Loucy (cell line): ENCODE results near the gene COA8.
A peak's percentile ranks its signal among the peaks of the same experiment; 100 is the strongest.

Source experiments
- H2AFZ ChIP-seq: fragments of 200-600 bp; sonication (generic); 2 replicates; pipeline ENCODE4 v1.6.0; 2016; ENCODE audit warnings: antibody characterized with exemption, mild to moderate bottlenecking, low read length, moderate library complexity
- H3F3A ChIP-seq: fragments of 200-600 bp; 2 replicates; pipeline ENCODE4 v1.6.0; 2016; ENCODE audit warnings: antibody characterized with exemption, low read depth, mild to moderate bottlenecking
- H3K27me3 ChIP-seq: fragments of 200-600 bp; sonication (generic); 2 replicates; pipeline ENCODE4 v1.6.1; 2014; ENCODE audit warnings: low read length, mild to moderate bottlenecking; ENCODE audit not compliant: insufficient read depth, poor library complexity, severe bottlenecking
- H3K36me3 ChIP-seq: fragments of 200-600 bp; sonication (generic); 2 replicates; pipeline ENCODE4 v1.6.1; 2016; ENCODE audit warnings: low read length; ENCODE audit not compliant: insufficient read depth
- H3K4me1 ChIP-seq: fragments of 200-600 bp; sonication (generic); 2 replicates; pipeline ENCODE4 v1.5.1; 2014; ENCODE audit warnings: low read length, mild to moderate bottlenecking; ENCODE audit not compliant: insufficient read depth, poor library complexity, severe bottlenecking
- H3K4me2 ChIP-seq: fragments of 200-600 bp; sonication (generic); 2 replicates; pipeline ENCODE4 v1.6.0; 2014; ENCODE audit warnings: antibody characterized with exemption, low read length, low read depth, mild to moderate bottlenecking; ENCODE audit not compliant: poor library complexity, severe bottlenecking
- H3K4me3 ChIP-seq: fragments of 200-600 bp; sonication (generic); 2 replicates; pipeline ENCODE4 v1.5.1; 2014; ENCODE audit warnings: low read length, mild to moderate bottlenecking, mixed read lengths; ENCODE audit not compliant: poor library complexity, severe bottlenecking
- H3K79me2 ChIP-seq: fragments of 200-600 bp; sonication (generic); 2 replicates; pipeline ENCODE4 v1.6.1; 2014; ENCODE audit warnings: low read length; ENCODE audit not compliant: insufficient read depth
- H3K9ac ChIP-seq: fragments of 200-600 bp; sonication (generic); 2 replicates; pipeline ENCODE4 v1.6.0; 2014; ENCODE audit warnings: mild to moderate bottlenecking, low read depth, low read length, moderate library complexity; ENCODE audit not compliant: poor library complexity, severe bottlenecking
- H3K9me2 ChIP-seq: fragments of 200-600 bp; sonication (generic); replicated peaks from 2 replicates; pipeline ENCODE4 v1.6.1; 2016; ENCODE audit warnings: low read depth, low read length, mixed read lengths
- H3K9me3 ChIP-seq: fragments of 200-600 bp; sonication (generic); 2 replicates; pipeline ENCODE4 v1.6.1; 2014; ENCODE audit warnings: mild to moderate bottlenecking, antibody characterized with exemption, low read length, low read depth; ENCODE audit not compliant: insufficient read depth
- H4K20me1 ChIP-seq: fragments of 200-600 bp; sonication (generic); 2 replicates; pipeline ENCODE4 v1.6.0; 2014; ENCODE audit warnings: antibody characterized with exemption, low read length, mild to moderate bottlenecking; ENCODE audit not compliant: insufficient read depth, poor library complexity, severe bottlenecking
- CTCF ChIP-seq: fragments of 200-600 bp; sonication (generic); conservative IDR thresholded peaks from 2 replicates; pipeline ENCODE4 v1.5.1; 2014; ENCODE audit warnings: mild to moderate bottlenecking, antibody characterized with exemption, low read length
- EZH2phosphoT487 ChIP-seq: fragments of 200-600 bp; IDR thresholded peaks from 2 replicates; pipeline ENCODE4 v1.6.1; 2018; ENCODE audit warnings: antibody characterized with exemption, mild to moderate bottlenecking, moderate library complexity, borderline replicate concordance

COA8 gene

GRCh38 chr14:103630364-103631108, 67.8 kb downstream of the COA8 start:
- H3K4me2 ChIP-seq = peak overlapping the region; percentile 97
- H3F3A ChIP-seq = 0 out of 2 replicates have a peak, but pooled peaks cover 6% of the 10 kb centered on the region
- peak overlapping the region; percentile 93 for H3K4me3 ChIP-seq
- peak overlapping the region; percentile 98 for H3K9ac ChIP-seq
- H3K79me2 ChIP-seq = peaks cover 61% of the 10 kb centered on the region
- TF ChIP-seq EZH2phosphoT487 (no peak), CTCF (no peak)
- peaks cover 53% of the 10 kb centered on the region for H4K20me1 ChIP-seq
- H3K4me1 ChIP-seq = peaks cover 58% of the 10 kb centered on the region
- H3K9me3 ChIP-seq = no peaks in the 10 kb centered on the region
- H2AFZ ChIP-seq = no peak overlapping the region
- H3K9me2 ChIP-seq = no peaks in the 10 kb centered on the region
- peaks cover 5% of the 10 kb centered on the region for H3K27me3 ChIP-seq
- no peaks in the 10 kb centered on the region for H3K36me3 ChIP-seq

- peaks cover 8% of the 10 kb centered on the region; the same call in 1 of the 2 replicates for H3K36me3 ChIP-seq
- H3K79me2 ChIP-seq = peaks cover 90% of the 10 kb centered on the region
- H3K4me2 ChIP-seq = peak overlapping the region; percentile 46
- no peak overlapping the region for H3K9ac ChIP-seq
- H2AFZ ChIP-seq = no peak overlapping the region
- H3K27me3 ChIP-seq = peaks cover 5% of the 10 kb centered on the region
- TF ChIP-seq EZH2phosphoT487 (no peak), CTCF (no peak)
- H3K9me2 ChIP-seq = no peaks in the 10 kb centered on the region
- no peaks in the 10 kb centered on the region for H3F3A ChIP-seq
- peaks cover 48% of the 10 kb centered on the region for H3K4me1 ChIP-seq
- H3K4me3 ChIP-seq = no peak overlapping the region
- peaks cover 76% of the 10 kb centered on the region for H4K20me1 ChIP-seq
- H3K9me3 ChIP-seq = no peaks in the 10 kb centered on the region
Measured at GRCh38 chr14:103633391-103633790, 70.6 kb downstream of the COA8 start.

- peaks cover 97% of the 10 kb centered on the region for H3K79me2 ChIP-seq
- peak overlapping the region; percentile 60 for H3K4me2 ChIP-seq
- no peaks in the 10 kb centered on the region for H3F3A ChIP-seq
- peaks cover 5% of the 10 kb centered on the region for H3K27me3 ChIP-seq
- TF ChIP-seq CTCF (no peak), EZH2phosphoT487 (no peak)
- no peaks in the 10 kb centered on the region for H3K9me2 ChIP-seq
- no peaks in the 10 kb centered on the region for H3K9me3 ChIP-seq
- H3K4me3 ChIP-seq = peak overlapping the region; percentile 9
- H3K36me3 ChIP-seq = peaks cover 13% of the 10 kb centered on the region; the same call in 1 of the 2 replicates
- no peak overlapping the region for H3K9ac ChIP-seq
- H4K20me1 ChIP-seq = peaks cover 82% of the 10 kb centered on the region
- no peak overlapping the region for H2AFZ ChIP-seq
- peaks cover 44% of the 10 kb centered on the region for H3K4me1 ChIP-seq
Measured at GRCh38 chr14:103634156-103634555, 71.4 kb downstream of the COA8 start.
